CD14-positive monocyte (primary cell): ENCODE results near the gene CASP3. TPM values are rescaled to one million over a fixed set of nuclear protein-coding genes. Genes with fewer than 3 reads are reported as not detected.

Experiments
- DNase-seq, 3 donors: peaks; one replicate each; pipeline ENCODE4 v3.0.0-alpha.2; 2011 to 2022
- H2AFZ ChIP-seq: 2 replicates; pipeline ENCODE4 v1.6.0; 2012; ENCODE audit warnings: mild to moderate bottlenecking, low read depth, low read length, inconsistent platforms; ENCODE audit not compliant: insufficient read depth, poor library complexity, severe bottlenecking
- H3K27ac ChIP-seq, 2 donors: 1 replicate in 1 of 2; 2 replicates in 1 of 2; pipeline ENCODE4 v1.5.1; 2012 to 2013; ENCODE audit warnings: low read length in 2 of 2, control low read depth in 1 of 2, inconsistent platforms in 1 of 2, low read depth in 1 of 2, mild to moderate bottlenecking in 1 of 2
- H3K27me3 ChIP-seq, 2 donors: one replicate each; pipeline versions ENCODE4 v1.6.0 to v1.6.1; 2011 to 2013; ENCODE audit warnings: low read length in 2 of 2; ENCODE audit not compliant: control insufficient read depth in 2 of 2, insufficient read depth in 2 of 2
- H3K36me3 ChIP-seq, 2 donors: replicated peaks in 1 of 2; 1 replicate in 1 of 2; 2 replicates in 1 of 2; pipeline versions ENCODE4 v1.5.1 to v1.6.1; 2012 to 2013; ENCODE audit warnings: low read length in 2 of 2, control low read depth in 1 of 2, inconsistent platforms in 1 of 2, mild to moderate bottlenecking in 1 of 2; ENCODE audit not compliant: insufficient read depth in 2 of 2, control insufficient read depth in 1 of 2
- H3K4me1 ChIP-seq, 2 donors: 1 replicate in 1 of 2; 2 replicates in 1 of 2; pipeline versions ENCODE4 v1.5.1 to v1.6.1; 2012 to 2013; ENCODE audit warnings: low read length in 2 of 2, control low read depth in 1 of 2, inconsistent platforms in 1 of 2, mild to moderate bottlenecking in 1 of 2, moderate library complexity in 1 of 2; ENCODE audit not compliant: insufficient read depth in 2 of 2, control insufficient read depth in 1 of 2
- H3K4me2 ChIP-seq: replicated peaks from 2 replicates; pipeline ENCODE3; 2012; ENCODE audit warnings: low read length, moderate library complexity, mild to moderate bottlenecking; ENCODE audit not compliant: poor library complexity, severe bottlenecking; ENCODE audit errors: extremely low read depth
- H3K4me3 ChIP-seq, 3 experiments: fragments of 200-600 bp in 1 of 3; sonication (generic) in 1 of 3; replicated peaks in 1 of 3; 1 replicate in 2 of 3; 2 replicates in 1 of 3; pipeline ENCODE4 v1.5.1; 2011 to 2013; ENCODE audit warnings: low read length in 3 of 3, mild to moderate bottlenecking in 3 of 3, control low read depth in 2 of 3, low read depth in 2 of 3, inconsistent platforms in 1 of 3, moderate library complexity in 1 of 3
- H3K79me2 ChIP-seq: 2 replicates; pipeline ENCODE4 v1.6.0; 2012; ENCODE audit warnings: mild to moderate bottlenecking, control low read depth, inconsistent platforms, low read length, moderate library complexity; ENCODE audit not compliant: insufficient read depth
- H3K9ac ChIP-seq: 2 replicates; pipeline ENCODE4 v1.6.0; 2017; ENCODE audit warnings: low read length, mild to moderate bottlenecking; ENCODE audit not compliant: insufficient read depth, poor library complexity, severe bottlenecking
- H3K9me3 ChIP-seq, 2 donors: replicated peaks in 1 of 2; 1 replicate in 1 of 2; 2 replicates in 1 of 2; pipeline versions ENCODE4 v1.5.1 to v1.6.1; 2012 to 2013; ENCODE audit warnings: low read length in 2 of 2, control low read depth in 1 of 2; ENCODE audit not compliant: control insufficient read depth in 1 of 2, insufficient read depth in 1 of 2
- H4K20me1 ChIP-seq: 2 replicates; pipeline ENCODE4 v1.6.0; 2012; ENCODE audit warnings: mild to moderate bottlenecking, low read length, control low read depth, moderate library complexity; ENCODE audit not compliant: insufficient read depth
- H3K27ac Mint-ChIP-seq, 7 donors: one replicate each; pipeline ENCODE4 v1.8.0; 2020; ENCODE audit warnings: mild to moderate bottlenecking in 7 of 7, mixed read lengths in 7 of 7, moderate library complexity in 6 of 7, inconsistent platforms in 2 of 7
- H3K27me3 Mint-ChIP-seq, 3 donors: one replicate each; pipeline ENCODE4 v1.8.0; 2021 to 2022; ENCODE audit warnings: low read depth in 3 of 3, mild to moderate bottlenecking in 3 of 3, mixed read lengths in 3 of 3, moderate library complexity in 3 of 3, inconsistent platforms in 1 of 3
- H3K36me3 Mint-ChIP-seq, 2 donors: one replicate each; pipeline ENCODE4 v1.8.0; 2020; ENCODE audit warnings: mixed read lengths in 2 of 2, inconsistent platforms in 1 of 2, mild to moderate bottlenecking in 1 of 2
- H3K4me1 Mint-ChIP-seq: one replicate; pipeline ENCODE4 v1.8.0; 2020; ENCODE audit warnings: mild to moderate bottlenecking, mixed read lengths
- H3K4me3 Mint-ChIP-seq, 2 donors: one replicate each; pipeline ENCODE4 v1.8.0; 2020; ENCODE audit warnings: mild to moderate bottlenecking in 2 of 2, mixed read lengths in 2 of 2, moderate library complexity in 1 of 2
- H3K9me3 Mint-ChIP-seq, 7 donors: one replicate each; pipeline ENCODE4 v1.8.0; 2020 to 2022; ENCODE audit warnings: mixed read lengths in 7 of 7, mild to moderate bottlenecking in 6 of 7, moderate library complexity in 6 of 7, inconsistent platforms in 2 of 7
- CTCF ChIP-seq: fragments of 200-600 bp; IDR thresholded peaks from one replicate; pipeline ENCODE4 v1.8.0; 2022; ENCODE audit warnings: antibody characterized with exemption, mild to moderate bottlenecking
- WGBS: methylation state at CpG from one replicate; pipeline ENCODE4 v1.1.5; 2013; ENCODE audit warnings: missing lambda C conversion rate; ENCODE audit not compliant: insufficient coverage; 5-methylcytosine and 5-hydroxymethylcytosine counted together
- intact Hi-C, 2 donors: fragments of 100-400 bp; cut with micrococcal nuclease; formaldehyde crosslinking; loops; one replicate each; pipeline versions ENCODE4 v1.15.0 to v1.15.1; 2023
- polyA plus RNA-seq, 3 donors: library from polyadenylated mRNA; depleted of rRNA in 1 of 3; unstranded in 2 of 3; stranded (reverse) in 1 of 3; fragments of 300-500 nt in 2 of 3; fragments of >200 nt in 1 of 3; fragmentation: Illumina TruSeq in 2 of 3; gene quantifications; 1 replicate in 2 of 3; 2 replicates in 1 of 3; pipeline ENCODE4 v1.2.3, GENCODE V29; 2012 to 2021

The CASP3 gene
- polyA plus RNA-seq, 3 donors, result 6.7 to 11.3 (median 11.1) TPM

DNA sequence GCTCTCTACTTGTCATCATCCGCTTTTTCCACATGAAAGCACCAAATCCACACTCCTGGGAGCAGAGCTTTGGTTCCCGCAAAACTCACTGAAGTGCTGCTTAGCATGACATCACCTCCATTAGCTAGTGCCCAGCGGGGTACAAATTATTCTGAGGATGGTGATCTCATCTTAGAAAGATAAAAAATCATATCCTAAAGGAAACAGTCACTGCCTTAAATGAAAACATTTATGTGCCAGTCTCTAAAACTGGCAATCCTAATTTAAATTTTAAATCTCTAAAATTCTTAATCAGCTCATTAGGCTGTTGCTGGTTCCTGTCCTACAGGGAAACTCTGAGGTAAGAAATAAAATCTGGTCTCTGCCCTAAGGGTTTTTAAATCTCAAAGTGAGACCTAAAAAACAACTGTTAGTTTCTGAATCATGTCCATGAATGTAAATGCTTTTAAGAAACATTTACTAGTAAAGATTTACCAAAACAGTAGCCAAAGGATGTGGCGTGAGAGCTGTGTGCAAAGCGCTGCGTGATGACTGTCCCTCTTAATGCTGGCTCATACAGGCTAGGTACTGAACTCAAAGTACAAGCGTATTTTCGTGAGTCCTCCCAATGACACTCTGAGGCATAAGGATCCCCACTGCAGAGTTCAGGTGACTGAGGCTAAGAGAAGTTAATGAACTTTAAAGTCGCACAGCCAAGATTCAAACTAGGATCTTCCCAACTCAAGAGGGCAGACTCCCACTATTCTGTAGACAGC, 4.5 kb downstream of the CASP3 start:
- Histone ChIP-seq H3K9me3 (no peaks in the 10 kb centered on the region), H3K4me3 (no peak overlapping the region), H3K36me3 (peaks cover 12 to 43% of the 10 kb centered on the region in 2 donors), H3K27ac (peak overlapping the region in 1 of 2 donors; percentile 13), H3K27me3 (no peaks in the 10 kb centered on the region), H3K4me1 (peaks cover 13 to 16% of the 10 kb centered on the region in 2 donors), H4K20me1 (peaks cover 70% of the 10 kb centered on the region), H3K9ac (no peak overlapping the region), H3K4me2 (no peak overlapping the region), H3K79me2 (peaks cover 96% of the 10 kb centered on the region), H2AFZ (no peak overlapping the region)
- Mint-ChIP-seq H3K4me3 (no peak overlapping the region), H3K4me1 (peaks cover 34% of the 10 kb centered on the region), H3K9me3 (no peaks in the 10 kb centered on the region), H3K27ac (peak overlapping the region in 1 of 7 donors; percentile 50), H3K36me3 (peaks cover 32 to 40% of the 10 kb centered on the region in 2 donors), H3K27me3 (peaks cover 0 to 1% (median 0%) of the 10 kb centered on the region in 3 donors)
- no peak for DNase-seq
- intact Hi-C loops, result loop anchor here (5.0 to 10.0 kb wide), 2 partner anchors 88 to 380 kb away; partner anchors contain the start of gene CENPU (in 2 of the 2)
- 91% methylated on average over 5 of the region's 9 CpGs for WGBS
- no peak for TF ChIP-seq CTCF

- Mint-ChIP-seq H3K4me3 (no peak overlapping the region), H3K27ac (no peak overlapping the region), H3K9me3 (no peaks in the 10 kb centered on the region), H3K36me3 (peaks cover 36 to 50% of the 10 kb centered on the region in 2 donors), H3K27me3 (peaks cover 0 to 1% (median 0%) of the 10 kb centered on the region in 3 donors), H3K4me1 (peaks cover 37% of the 10 kb centered on the region)
- no peak overlapping the region for H3K4me3 ChIP-seq
- H3K36me3 ChIP-seq, result peaks cover 14 to 53% of the 10 kb centered on the region in 2 donors
- 100% methylated on average over 1 of the region's 1 CpG for WGBS
- H3K4me2 ChIP-seq, result no peak overlapping the region
- H3K27me3 ChIP-seq, result no peaks in the 10 kb centered on the region
- H3K27ac ChIP-seq, result no peak overlapping the region
- intact Hi-C loops, result loop anchor here in 1 of 2 donors (10.0 kb wide), 1 partner anchor 379 kb away; no protein-coding TSS in a partner anchor
- no peak overlapping the region for H2AFZ ChIP-seq
- DNase-seq, result no peak
- peaks cover 100% of the 10 kb centered on the region for H3K79me2 ChIP-seq
- H3K9ac ChIP-seq, result no peak overlapping the region
- no peaks in the 10 kb centered on the region for H3K9me3 ChIP-seq
- peaks cover 80% of the 10 kb centered on the region for H4K20me1 ChIP-seq
- TF ChIP-seq CTCF, result no peak
- peaks cover 13 to 15% of the 10 kb centered on the region in 2 donors for H3K4me1 ChIP-seq
These were observed 5.5 kb downstream of the CASP3 start for GRCh38 chr4:184643731-184644130.
